H1 (cell line): ENCODE data around the gene ARPC2. TPM values are rescaled to one million over a fixed set of nuclear protein-coding genes. Genes with fewer than 3 reads are reported as not detected.

ENCODE experiments used
- CHD7 ChIP-seq: fragments of 300-600 bp; sonication (generic); IDR thresholded peaks from 2 replicates; pipeline ENCODE4 v1.7.1; 2012; ENCODE audit warnings: low read length, moderate library complexity, mild to moderate bottlenecking, inconsistent platforms; ENCODE audit not compliant: insufficient replicate concordance
- JUND ChIP-seq: IDR thresholded peaks from 2 replicates; pipeline ENCODE4 v1.6.1; 2011; ENCODE audit warnings: mild to moderate bottlenecking, improper control_type of control experiment, low read length
- TCF12 ChIP-seq: IDR thresholded peaks from 2 replicates; pipeline ENCODE4 v1.6.1; 2011; ENCODE audit warnings: low read depth, mild to moderate bottlenecking, low read length
- polyA plus RNA-seq, 7 experiments: library from polyadenylated mRNA; depleted of rRNA in 3 of 7; stranded (reverse) in 5 of 7; unstranded in 2 of 7; fragments of >200 nt in 5 of 7; fragments of 200-250 nt in 2 of 7; gene quantifications; 1 replicate in 5 of 7; 2 replicates in 1 of 7; 4 replicates in 1 of 7; pipeline versions ENCODE4 v1.2.1 to v1.2.3, GENCODE V29; 2011 to 2013; ENCODE audit warnings: missing spikeins in 2 of 7, mixed read lengths in 2 of 7
- total RNA-seq: library from RNA; stranded (reverse); fragmentation: NEBNext Ultra II Directional; extraction: Animal tissue kit (Norgen Biotek cat#: 25700); gene quantifications from 2 replicates; pipeline ENCODE4 v1.2.1, GENCODE V29; 2021

Gene ARPC2
- total and polyA plus RNA-seq, 2 of the 8 experiments (the other 6 are each of a cell fraction or from before 2014, with no cell fraction given), result 174 to 195 TPM

DNA sequence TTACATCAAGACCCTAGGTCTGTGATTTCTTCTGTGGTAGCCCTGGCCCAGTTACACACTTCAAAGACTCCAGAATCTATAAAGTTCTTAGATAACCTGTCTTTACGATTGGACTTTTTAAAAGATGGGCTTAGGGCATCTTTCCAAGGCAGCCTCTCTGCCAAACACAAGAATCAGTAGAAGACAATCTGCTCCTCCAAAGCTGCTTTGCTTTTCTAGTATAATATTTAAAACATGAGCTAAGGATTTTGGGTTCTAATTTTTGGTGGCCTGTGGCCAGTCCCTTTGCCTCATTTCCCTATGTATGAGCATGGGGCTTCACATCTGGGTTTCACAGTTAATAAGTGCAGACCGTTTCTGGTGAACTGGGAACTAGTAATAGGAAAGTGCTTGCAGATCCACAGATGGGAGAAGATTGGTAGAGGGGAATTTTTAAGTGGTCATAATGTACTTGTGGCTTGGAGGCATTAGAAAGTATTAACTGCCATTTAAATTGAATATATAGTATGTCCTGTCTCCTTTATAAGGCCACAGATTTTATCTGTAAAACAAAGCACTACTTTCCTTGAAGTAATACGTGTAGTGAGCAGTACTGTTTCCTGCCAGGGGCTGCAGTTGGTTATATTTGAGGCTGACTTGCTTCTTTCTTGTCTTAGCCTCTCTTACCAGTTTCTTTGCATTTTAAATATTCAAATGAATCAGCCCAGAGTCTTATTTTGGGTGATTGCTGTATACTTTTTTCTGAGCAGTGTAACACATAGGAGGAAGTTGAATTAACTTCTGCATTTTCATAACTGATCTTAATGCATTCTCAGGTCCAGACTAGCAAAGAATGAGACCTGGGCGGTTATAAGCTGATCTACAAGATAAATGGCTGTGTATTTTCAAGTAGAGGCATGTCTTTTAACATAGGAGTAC, 1.5 kb downstream of the ARPC2 start (continued):
- TF ChIP-seq CHD7 (no peak), JUND (no peak), TCF12 (no peak)
